A549 (cell line): ENCODE data around the gene CDH2.

Source experiments
- BCL3 ChIP-seq: fragments of >200 bp; sonication (Bioruptor Twin); formaldehyde crosslinking; IDR thresholded peaks from 3 replicates; pipeline ENCODE4 v1.6.1; 2016
- CEBPB ChIP-seq, 2 experiments: fragments of >200 bp in 1 of 2; sonication (Bioruptor Twin) in 1 of 2; formaldehyde crosslinking in 1 of 2; IDR thresholded peaks; 2 replicates each; pipeline ENCODE4 v1.6.1; 2012 to 2016
- CHD2 ChIP-seq: fragments of 150-350 bp; IDR thresholded peaks from 2 replicates; pipeline ENCODE4 v1.6.1; 2014; ENCODE audit warnings: low read length; ENCODE audit not compliant: partially characterized antibody
- CTCF ChIP-seq: fragments of >200 bp; sonication (Bioruptor Twin); formaldehyde crosslinking; IDR thresholded peaks from 3 replicates; pipeline ENCODE4 v1.5.1; 2016
- MAX ChIP-seq: IDR thresholded peaks from 2 replicates; pipeline ENCODE4 v1.6.1; 2012
- NFE2L2 ChIP-seq: fragments of 150-350 bp; conservative IDR thresholded peaks from 2 replicates; pipeline ENCODE4 v1.6.1; 2014; ENCODE audit warnings: low read length
- POLR2A ChIP-seq: IDR thresholded peaks from 2 replicates; pipeline ENCODE4 v1.6.1; 2012; ENCODE audit warnings: mild to moderate bottlenecking, low read length
- REST ChIP-seq: fragments of 200-600 bp; sonication (generic); IDR thresholded peaks from 2 replicates; pipeline ENCODE4 v1.6.1; 2016; ENCODE audit warnings: antibody characterized with exemption, mild to moderate bottlenecking, moderate library complexity
- RFX5 ChIP-seq: fragments of 450-650 bp; IDR thresholded peaks from 2 replicates; pipeline ENCODE4 v1.7.1; 2014; ENCODE audit warnings: antibody characterized with exemption, mild to moderate bottlenecking, moderate library complexity
- RNF2 ChIP-seq: fragments of 200-600 bp; sonication (generic); IDR thresholded peaks from 2 replicates; pipeline ENCODE4 v1.6.1; 2016; ENCODE audit warnings: low read depth, mild to moderate bottlenecking, antibody characterized with exemption, moderate library complexity, borderline replicate concordance

GRCh38 chr18:27966881-27967280, 210.0 kb downstream of the CDH2 start:
- TF ChIP-seq CEBPB (IDR thresholded peaks at IDR 0.05) (no peak), POLR2A (no peak), BCL3 (no peak), REST (no peak), CTCF (no peak), CHD2 (no peak), NFE2L2 (no peak), RNF2 (no peak), RFX5 (no peak), MAX (no peak)
